ENCODE measurements around the gene SLC38A3. TPM values are rescaled to one million over a fixed set of nuclear protein-coding genes. Genes with fewer than 3 reads are reported as not detected.

SLC38A3 gene
- total and polyA plus RNA-seq, 2 experiments from 2014 or later = 13.4 to 14.7 TPM

DNA sequence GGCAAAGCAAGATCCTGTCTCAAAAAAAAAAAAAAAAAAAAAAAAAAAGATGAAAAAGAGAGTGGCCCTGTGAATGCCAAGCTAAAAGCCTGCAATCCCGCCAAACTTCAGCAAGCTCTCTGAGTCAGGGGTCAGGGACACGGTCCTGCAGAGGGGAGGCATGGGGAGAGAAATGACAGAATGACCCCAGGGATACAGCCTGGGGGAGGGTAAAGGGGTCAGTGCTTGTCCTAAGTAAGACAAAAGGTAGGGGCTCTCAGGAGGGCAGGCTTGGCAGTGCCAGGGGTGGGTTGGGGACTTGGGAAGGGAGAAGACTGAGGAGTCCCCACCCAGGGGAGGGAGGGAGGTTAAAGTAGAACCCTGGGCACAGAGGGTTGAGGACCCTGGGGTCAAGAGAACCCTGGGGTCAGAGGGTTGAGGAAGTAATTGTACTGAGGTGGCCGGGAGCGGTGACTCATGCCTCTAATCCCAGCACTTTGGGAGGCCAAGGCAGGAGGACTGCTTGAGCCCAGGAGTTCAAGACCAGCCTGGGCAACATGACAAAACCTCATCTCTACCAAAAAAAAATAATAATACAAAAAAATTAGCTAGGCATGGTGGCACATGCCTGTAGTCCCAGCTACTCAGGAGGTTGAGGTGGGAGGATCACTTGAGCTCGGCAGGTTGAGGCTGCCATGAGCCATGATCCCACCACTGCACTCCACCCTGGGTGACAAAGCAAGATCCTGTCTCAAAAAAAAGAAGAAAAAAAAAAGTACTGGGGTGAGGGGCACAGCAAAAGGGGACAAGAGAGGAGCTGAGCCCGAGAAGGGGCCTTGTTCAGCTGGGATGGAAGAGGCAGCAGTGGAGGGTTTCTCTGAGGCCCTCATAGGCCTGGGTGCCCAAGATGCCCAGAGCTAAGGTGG is 58.7 kb downstream of the SLC38A3 start:
- Histone ChIP-seq H3K4me1 (ENCODE audit: low read depth) (peaks cover 52% of the 10 kb centered on the region), H3K4me3 (no peak overlapping the region)

DNA sequence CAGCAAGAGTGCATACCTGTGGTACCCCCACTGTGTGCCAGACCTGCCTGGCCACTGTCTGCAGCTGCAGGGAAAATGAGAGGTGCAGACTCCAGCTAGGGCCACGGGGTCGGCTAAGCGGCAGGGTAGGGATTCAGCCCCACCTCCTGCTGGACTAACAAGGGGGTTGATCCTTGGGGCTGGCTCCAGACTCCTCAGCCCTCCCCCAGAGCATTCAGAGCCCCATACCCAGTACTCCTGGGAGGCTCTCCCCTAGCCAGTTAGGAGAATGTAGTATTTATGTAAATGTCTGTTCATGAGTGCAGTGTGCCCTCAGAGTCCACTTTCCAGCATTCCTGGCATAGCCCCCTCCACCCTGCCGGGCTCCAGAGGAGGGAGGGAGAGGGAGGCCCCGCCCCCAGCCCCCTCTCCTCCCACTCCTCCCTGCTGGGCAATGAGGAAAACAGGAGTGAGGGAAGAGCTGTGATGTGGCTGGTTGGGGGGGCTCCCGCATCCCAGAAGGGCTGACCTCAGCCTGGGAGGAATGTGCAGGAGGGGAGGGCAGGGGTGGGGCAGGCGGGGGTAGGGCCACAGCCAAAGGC is 59.4 kb downstream of the SLC38A3 start:
- Histone ChIP-seq H3K27ac (peak overlapping the region; percentile 98), H3K4me3 (no peak overlapping the region), H3K4me1 (ENCODE audit: low read depth) (peaks cover 52% of the 10 kb centered on the region), H3K27me3 (no peaks in the 10 kb centered on the region), H3K9me3 (ENCODE audit: low read depth) (no peaks in the 10 kb centered on the region), H3K36me3 (no peaks in the 10 kb centered on the region)
- peak; percentile 95 to 96 for DNase-seq (ENCODE audit: low read depth in 1 of 2, low spot score in 1 of 2)
- TF ChIP-seq, protein P1, sequence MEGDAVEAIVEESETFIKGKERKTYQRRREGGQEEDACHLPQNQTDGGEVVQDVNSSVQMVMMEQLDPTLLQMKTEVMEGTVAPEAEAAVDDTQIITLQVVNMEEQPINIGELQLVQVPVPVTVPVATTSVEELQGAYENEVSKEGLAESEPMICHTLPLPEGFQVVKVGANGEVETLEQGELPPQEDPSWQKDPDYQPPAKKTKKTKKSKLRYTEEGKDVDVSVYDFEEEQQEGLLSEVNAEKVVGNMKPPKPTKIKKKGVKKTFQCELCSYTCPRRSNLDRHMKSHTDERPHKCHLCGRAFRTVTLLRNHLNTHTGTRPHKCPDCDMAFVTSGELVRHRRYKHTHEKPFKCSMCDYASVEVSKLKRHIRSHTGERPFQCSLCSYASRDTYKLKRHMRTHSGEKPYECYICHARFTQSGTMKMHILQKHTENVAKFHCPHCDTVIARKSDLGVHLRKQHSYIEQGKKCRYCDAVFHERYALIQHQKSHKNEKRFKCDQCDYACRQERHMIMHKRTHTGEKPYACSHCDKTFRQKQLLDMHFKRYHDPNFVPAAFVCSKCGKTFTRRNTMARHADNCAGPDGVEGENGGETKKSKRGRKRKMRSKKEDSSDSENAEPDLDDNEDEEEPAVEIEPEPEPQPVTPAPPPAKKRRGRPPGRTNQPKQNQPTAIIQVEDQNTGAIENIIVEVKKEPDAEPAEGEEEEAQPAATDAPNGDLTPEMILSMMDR (IDR thresholded peaks at IDR 0.05; ENCODE audit: low read depth, low read length) = no peak

More for the DNA sequence above, 58.7 kb downstream of the SLC38A3 start:
- TF ChIP-seq, protein P1 (IDR thresholded peaks at IDR 0.05; ENCODE audit: low read depth, low read length) = no peak
- no peaks in the 10 kb centered on the region for H3K36me3 ChIP-seq
- DNase-seq (ENCODE audit: low read depth in 1 of 2, low spot score in 1 of 2) = no peak
- peak overlapping the region; percentile 98 for H3K27ac ChIP-seq
- H3K9me3 ChIP-seq (ENCODE audit: low read depth) = no peaks in the 10 kb centered on the region
- no peaks in the 10 kb centered on the region for H3K27me3 ChIP-seq

DNA sequence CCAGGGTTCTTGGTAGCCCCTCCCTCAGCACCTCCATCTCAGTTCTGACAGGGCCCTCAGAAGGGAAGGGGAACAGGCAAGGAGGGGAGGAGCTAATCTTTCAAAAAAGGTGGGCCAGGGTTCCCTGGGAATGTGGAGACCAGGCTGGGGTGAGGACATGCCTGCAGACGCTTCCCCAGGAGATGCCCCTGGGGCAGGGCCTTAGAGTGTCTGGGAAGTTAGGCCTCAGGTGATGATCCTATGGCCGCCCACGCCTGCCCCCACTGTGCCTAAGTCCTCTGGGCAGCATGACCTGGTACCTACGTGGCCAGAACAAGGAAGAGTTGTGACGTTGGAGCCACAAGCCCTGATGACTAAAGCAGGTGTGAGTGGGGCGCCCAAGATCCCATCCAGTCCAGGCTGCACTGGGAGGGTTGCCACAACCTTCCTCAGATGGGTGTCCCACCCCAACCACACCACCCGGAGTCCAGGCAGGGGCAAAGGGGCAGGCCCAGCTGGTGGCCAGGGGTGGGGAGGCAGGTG is 60.0 kb downstream of the SLC38A3 start:
- TF ChIP-seq, protein P1 (IDR thresholded peaks at IDR 0.05; ENCODE audit: low read depth, low read length) = no peak
- Histone ChIP-seq H3K4me1 (ENCODE audit: low read depth) (peaks cover 52% of the 10 kb centered on the region), H3K36me3 (no peaks in the 10 kb centered on the region), H3K27me3 (no peaks in the 10 kb centered on the region), H3K27ac (peak overlapping the region; percentile 98), H3K4me3 (no peak overlapping the region), H3K9me3 (ENCODE audit: low read depth) (no peaks in the 10 kb centered on the region)
- no peak for DNase-seq (ENCODE audit: low read depth in 1 of 2, low spot score in 1 of 2)

DNA sequence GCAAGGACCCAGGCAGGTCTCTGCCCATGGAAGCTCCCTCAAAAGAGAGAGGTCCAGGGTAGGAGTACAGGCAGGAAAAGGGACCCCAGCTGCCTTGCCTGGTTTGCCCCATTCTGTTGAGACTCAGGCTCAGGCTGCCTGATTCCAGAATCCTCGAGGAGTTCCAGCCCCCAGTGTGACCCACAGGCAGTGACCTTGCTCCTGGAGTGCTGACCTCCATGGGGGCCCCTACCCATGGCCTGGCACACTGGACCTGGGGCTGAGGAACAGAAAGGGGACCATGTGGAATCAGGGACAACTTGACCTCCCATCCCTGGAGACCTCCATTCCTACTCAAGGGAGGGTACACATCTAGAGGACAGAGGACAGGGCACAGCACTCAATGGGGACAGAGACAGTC is 60.5 kb downstream of the SLC38A3 start:
- Histone ChIP-seq H3K4me3 (no peak overlapping the region), H3K27ac (peak overlapping the region; percentile 98), H3K36me3 (no peaks in the 10 kb centered on the region), H3K9me3 (ENCODE audit: low read depth) (no peaks in the 10 kb centered on the region), H3K4me1 (ENCODE audit: low read depth) (peaks cover 49% of the 10 kb centered on the region), H3K27me3 (no peaks in the 10 kb centered on the region)
- TF ChIP-seq, protein P1 (IDR thresholded peaks at IDR 0.05; ENCODE audit: low read depth, low read length) = no peak
- DNase-seq (ENCODE audit: low read depth in 1 of 2, low spot score in 1 of 2) = no peak

DNA sequence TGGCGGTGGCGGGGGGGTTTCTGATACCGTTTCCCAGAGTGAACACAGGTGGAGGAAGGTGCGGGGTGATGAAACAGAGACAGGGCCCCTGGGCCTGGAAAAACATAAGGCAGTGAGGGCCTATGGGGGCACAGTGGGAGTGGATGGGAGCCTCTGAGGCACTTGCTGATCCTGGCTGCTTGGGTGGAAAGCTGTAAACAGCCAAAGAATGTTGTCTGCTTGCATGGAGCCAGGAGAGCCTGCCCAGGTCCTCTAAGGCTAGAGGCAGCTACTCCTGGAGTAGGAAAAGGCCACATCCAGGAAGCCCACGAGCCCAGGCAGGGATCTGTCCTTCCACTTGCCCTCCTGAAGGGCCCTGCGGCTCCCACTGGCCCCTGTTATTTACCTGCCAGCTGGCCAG is 60.9 kb downstream of the SLC38A3 start:
- Histone ChIP-seq H3K4me1 (ENCODE audit: low read depth) (peaks cover 44% of the 10 kb centered on the region), H3K36me3 (no peaks in the 10 kb centered on the region), H3K4me3 (no peak overlapping the region), H3K9me3 (ENCODE audit: low read depth) (no peaks in the 10 kb centered on the region), H3K27me3 (no peaks in the 10 kb centered on the region), H3K27ac (peak overlapping the region; percentile 98)
- TF ChIP-seq, protein P1 (IDR thresholded peaks at IDR 0.05; ENCODE audit: low read depth, low read length) = no peak
- no peak for DNase-seq (ENCODE audit: low read depth in 1 of 2, low spot score in 1 of 2)

All from cardiac muscle cell (in vitro differentiated cells and primary cell).